ENCODE data around the gene ITLN1.

ITLN1 gene

DNA sequence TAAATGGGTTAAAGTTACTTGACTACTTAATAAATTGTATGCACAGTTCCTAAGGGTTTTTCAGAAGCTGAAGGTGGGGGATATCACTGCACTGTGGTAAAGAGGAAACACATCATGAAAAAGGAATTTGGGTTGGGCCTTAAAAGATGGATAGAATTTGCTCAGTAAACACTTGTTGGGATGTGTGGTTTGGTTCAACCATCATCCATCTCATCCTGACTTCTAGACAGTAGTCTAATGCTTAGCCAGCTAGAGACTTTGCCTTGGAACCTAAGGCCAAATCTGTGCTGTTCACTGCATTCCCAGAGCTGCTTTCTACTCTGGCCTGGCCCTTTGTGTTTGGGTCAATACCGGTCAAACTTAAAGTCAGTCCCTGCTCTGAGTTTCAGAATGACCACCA lies 58.4 kb downstream of the ITLN1 start:
- no peaks in the 10 kb centered on the region for H3K9me3 Mint-ChIP-seq
- no peak for ATAC-seq
- peaks cover 23% of the 10 kb centered on the region for H3K4me1 Mint-ChIP-seq
- H3K27me3 Mint-ChIP-seq, result no peaks in the 10 kb centered on the region
- DNase-seq, result no peak
- no peak overlapping the region for H3K27ac Mint-ChIP-seq
- H3K4me3 Mint-ChIP-seq, result no peak overlapping the region

Data from stimulated activated naive CD8-positive, alpha-beta T cell treated with anti-CD3 and anti-CD28 coated beads, Interleukin-15, amount 100 ng/mL, for 72 hours (primary cell).